Ascending aorta (tissue), 2 donors: Measurements from ENCODE around the gene CNTNAP4. TPM values are rescaled to one million over a fixed set of nuclear protein-coding genes. Genes with fewer than 3 reads are reported as not detected.

Experiments used
- DNase-seq, 2 donors: peaks; one replicate each; pipeline ENCODE4 v3.0.0-alpha.2; 2019; ENCODE audit warnings: low spot score in 2 of 2
- H3K27ac ChIP-seq, 2 donors: fragments of 200-600 bp; sonication (generic); one replicate each; pipeline ENCODE4 v1.5.1; 2016 to 2017; ENCODE audit warnings: mild to moderate bottlenecking in 1 of 2
- H3K27me3 ChIP-seq: fragments of 200-600 bp; sonication (generic); one replicate; pipeline ENCODE4 v1.5.1; 2017
- H3K36me3 ChIP-seq, 2 donors: fragments of 200-600 bp; sonication (generic); one replicate each; pipeline ENCODE4 v1.5.1; 2016
- H3K4me1 ChIP-seq, 2 donors: fragments of 200-600 bp; sonication (generic); one replicate each; pipeline ENCODE4 v1.5.1; 2016 to 2017; ENCODE audit warnings: mild to moderate bottlenecking in 1 of 2
- H3K4me3 ChIP-seq, 2 donors: fragments of 200-600 bp; sonication (generic); one replicate each; pipeline ENCODE4 v1.5.1; 2016 to 2017; ENCODE audit warnings: mild to moderate bottlenecking in 1 of 2
- H3K9me3 ChIP-seq, 2 donors: fragments of 200-600 bp; sonication (generic); one replicate each; pipeline ENCODE4 v1.5.1; 2016
- intact Hi-C: fragments of 100-400 bp; cut with DNase I; formaldehyde crosslinking; loops from one replicate; pipeline ENCODE4 v1.15.1; 2023
- total RNA-seq: library from RNA; depleted of rRNA; stranded (reverse); fragments of >200 nt; gene quantifications from one replicate; pipeline ENCODE4 v1.1.0, GENCODE V29; 2016
- TF ChIP-seq, protein P1 (sequence below), 3 experiments: fragments of 200-600 bp in 2 of 3; fragments of 450-650 bp in 1 of 3; sonication (generic) in 2 of 3; IDR thresholded peaks; one replicate each; pipeline ENCODE4 v1.5.1; 2016 to 2019; ENCODE audit warnings: antibody characterized with exemption in 3 of 3, mild to moderate bottlenecking in 1 of 3, moderate library complexity in 1 of 3

CNTNAP4 gene
- total RNA-seq, 1 donor from 2014 or later, result not detected

DNA sequence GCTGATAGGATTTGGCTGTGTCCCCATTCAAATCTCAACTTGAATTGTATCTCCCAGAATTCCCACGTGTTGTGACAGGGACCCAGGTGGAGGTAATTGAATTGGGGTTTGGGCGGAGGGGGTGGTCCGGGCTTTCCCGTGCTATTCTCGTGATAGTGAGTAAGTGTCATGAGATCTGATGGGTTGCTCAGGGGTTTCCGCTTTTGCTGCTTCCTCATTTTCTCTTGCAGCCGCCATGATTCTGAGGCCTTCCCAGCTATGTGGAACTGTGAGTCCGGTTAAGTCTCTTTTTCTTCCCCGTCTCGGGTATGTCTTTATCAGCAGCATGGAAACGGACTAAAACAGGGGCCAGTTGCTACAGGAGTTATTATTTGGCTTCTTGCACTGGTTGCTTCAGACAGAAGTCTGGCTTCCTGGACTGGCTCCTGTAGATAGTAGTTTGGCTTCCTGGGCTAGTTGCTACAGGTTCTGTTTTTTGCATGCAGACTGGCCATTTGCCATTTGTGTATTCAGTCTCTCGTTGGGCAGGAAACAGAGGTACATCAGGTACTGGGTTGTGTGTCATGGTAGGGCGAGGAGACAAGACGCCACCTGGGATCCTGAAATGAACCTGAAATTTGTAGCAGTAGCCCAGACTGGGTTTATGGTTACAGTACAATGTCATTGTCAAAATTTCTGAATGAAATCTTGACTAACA, 32.6 kb downstream of the CNTNAP4 start:
- TF ChIP-seq, protein P1, sequence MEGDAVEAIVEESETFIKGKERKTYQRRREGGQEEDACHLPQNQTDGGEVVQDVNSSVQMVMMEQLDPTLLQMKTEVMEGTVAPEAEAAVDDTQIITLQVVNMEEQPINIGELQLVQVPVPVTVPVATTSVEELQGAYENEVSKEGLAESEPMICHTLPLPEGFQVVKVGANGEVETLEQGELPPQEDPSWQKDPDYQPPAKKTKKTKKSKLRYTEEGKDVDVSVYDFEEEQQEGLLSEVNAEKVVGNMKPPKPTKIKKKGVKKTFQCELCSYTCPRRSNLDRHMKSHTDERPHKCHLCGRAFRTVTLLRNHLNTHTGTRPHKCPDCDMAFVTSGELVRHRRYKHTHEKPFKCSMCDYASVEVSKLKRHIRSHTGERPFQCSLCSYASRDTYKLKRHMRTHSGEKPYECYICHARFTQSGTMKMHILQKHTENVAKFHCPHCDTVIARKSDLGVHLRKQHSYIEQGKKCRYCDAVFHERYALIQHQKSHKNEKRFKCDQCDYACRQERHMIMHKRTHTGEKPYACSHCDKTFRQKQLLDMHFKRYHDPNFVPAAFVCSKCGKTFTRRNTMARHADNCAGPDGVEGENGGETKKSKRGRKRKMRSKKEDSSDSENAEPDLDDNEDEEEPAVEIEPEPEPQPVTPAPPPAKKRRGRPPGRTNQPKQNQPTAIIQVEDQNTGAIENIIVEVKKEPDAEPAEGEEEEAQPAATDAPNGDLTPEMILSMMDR (IDR thresholded peaks at IDR 0.05), result no peak
- H3K36me3 ChIP-seq, result no peaks in the 10 kb centered on the region
- DNase-seq, result no peak
- intact Hi-C loops, result no loop called here
- no peaks in the 10 kb centered on the region for H3K4me1 ChIP-seq
- H3K27ac ChIP-seq, result no peak overlapping the region
- H3K4me3 ChIP-seq, result no peak overlapping the region
- H3K9me3 ChIP-seq, result no peaks in the 10 kb centered on the region
- H3K27me3 ChIP-seq, result no peaks in the 10 kb centered on the region

DNA sequence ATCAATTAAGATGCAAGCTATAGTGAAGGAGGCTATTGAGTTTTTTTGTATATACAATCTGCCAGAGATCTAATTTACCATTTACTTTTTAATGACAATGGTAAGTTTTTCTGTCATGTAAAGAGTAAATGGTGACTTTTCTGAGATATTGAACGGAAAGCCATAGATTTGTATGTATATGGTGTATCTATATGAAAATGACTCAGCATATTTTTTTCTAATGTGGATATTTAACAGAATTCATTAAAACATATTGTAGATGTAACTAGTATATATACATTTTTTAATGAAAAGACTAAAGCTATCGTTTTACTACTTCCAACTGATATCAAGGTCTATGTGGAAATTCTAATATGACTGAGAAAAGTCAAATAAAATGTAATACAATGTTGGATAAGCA, 34.1 kb downstream of the CNTNAP4 start:
- Histone ChIP-seq H3K4me3 (no peak overlapping the region), H3K36me3 (no peaks in the 10 kb centered on the region), H3K9me3 (no peaks in the 10 kb centered on the region), H3K4me1 (no peaks in the 10 kb centered on the region), H3K27me3 (no peaks in the 10 kb centered on the region), H3K27ac (no peak overlapping the region)
- DNase-seq, result no peak
- intact Hi-C loops, result no loop called here
- TF ChIP-seq, protein P1 (IDR thresholded peaks at IDR 0.05), result no peak

DNA sequence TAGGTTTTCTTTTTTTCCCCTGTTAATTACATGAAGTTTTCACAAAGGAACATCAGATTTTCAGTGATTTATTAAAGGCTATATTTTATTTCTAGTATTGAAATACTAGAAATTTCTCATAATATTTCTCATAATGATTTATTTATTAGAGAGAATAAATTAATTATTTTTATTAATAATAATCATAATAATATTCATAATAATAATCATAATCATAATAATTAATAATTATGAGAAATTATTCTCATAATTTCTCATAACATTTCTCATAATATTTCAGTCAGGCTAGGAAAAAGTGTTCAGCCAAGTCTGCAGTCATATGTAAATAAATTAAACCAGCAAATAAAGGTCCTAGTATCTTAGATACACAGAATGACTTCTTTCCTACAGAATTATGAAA, 41.4 kb downstream of the CNTNAP4 start:
- H3K4me3 ChIP-seq, result no peak overlapping the region
- no peaks in the 10 kb centered on the region for H3K4me1 ChIP-seq
- H3K36me3 ChIP-seq, result no peaks in the 10 kb centered on the region
- H3K27ac ChIP-seq, result no peak overlapping the region
- DNase-seq, result no peak
- H3K27me3 ChIP-seq, result no peaks in the 10 kb centered on the region
- intact Hi-C loops, result no loop called here
- no peaks in the 10 kb centered on the region for H3K9me3 ChIP-seq
- TF ChIP-seq, protein P1 (IDR thresholded peaks at IDR 0.05), result no peak

DNA sequence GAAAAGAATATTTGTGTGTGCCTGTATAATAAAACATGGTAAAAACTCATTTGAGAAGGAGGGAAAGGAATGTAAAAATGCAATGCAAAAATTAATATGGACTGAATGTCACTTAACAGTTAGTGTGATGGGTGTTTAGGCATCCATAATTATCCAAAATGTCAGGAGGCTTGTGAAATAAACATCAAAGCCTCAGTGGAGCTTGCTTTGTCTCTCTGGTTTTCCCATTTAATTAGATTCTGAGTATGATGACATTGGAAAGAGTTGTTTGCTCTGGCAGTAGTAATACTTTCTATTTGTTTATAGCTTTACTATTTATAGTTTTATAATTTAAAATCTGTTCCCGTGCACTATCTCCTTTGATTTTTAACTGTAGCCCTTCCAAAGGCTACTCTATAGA, 51.9 kb downstream of the CNTNAP4 start:
- no peak overlapping the region for H3K4me3 ChIP-seq
- H3K27ac ChIP-seq, result no peak overlapping the region
- no peaks in the 10 kb centered on the region for H3K27me3 ChIP-seq
- no peak for DNase-seq
- no peaks in the 10 kb centered on the region for H3K4me1 ChIP-seq
- intact Hi-C loops, result no loop called here
- no peaks in the 10 kb centered on the region for H3K36me3 ChIP-seq
- TF ChIP-seq, protein P1 (IDR thresholded peaks at IDR 0.05), result no peak
- no peaks in the 10 kb centered on the region for H3K9me3 ChIP-seq

DNA sequence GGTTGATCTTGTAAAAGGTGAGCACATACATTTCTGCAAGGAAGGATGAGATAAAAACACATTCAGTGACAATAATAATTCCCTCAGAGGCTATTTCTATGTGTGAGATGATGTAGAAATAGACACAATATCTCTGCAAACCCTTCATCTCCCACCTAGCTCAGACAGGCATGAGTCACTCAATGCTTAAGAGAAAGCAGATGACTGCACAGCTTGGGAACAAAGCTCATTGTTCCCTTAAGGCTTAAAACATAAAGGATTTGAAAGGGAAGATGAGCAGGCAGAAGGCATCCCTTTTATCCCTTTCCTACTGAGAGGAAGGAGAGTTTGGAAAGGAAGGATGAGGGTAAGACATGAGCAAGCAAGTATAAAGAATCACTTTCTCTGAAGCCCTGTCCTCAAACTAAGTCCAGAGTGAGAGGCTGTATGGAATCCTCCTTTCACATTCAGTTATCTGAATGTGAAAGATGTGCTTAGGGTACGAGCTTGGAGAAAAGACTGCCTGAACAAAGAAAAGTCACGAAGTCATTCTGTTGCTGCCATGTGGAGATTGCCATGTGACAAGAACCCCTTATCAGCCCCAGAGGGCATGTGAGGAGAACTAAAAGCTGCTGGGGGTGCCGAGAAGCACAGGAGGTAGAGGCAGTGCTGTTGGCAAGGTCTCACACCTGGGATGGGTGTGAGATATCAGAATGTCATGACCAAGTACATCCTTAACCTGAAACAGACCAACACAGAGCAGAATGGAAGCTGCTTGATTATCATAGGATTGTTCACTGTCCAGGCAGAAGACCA, 58.2 kb downstream of the CNTNAP4 start:
- Histone ChIP-seq H3K4me3 (no peak overlapping the region), H3K4me1 (no peaks in the 10 kb centered on the region), H3K27ac (no peak overlapping the region), H3K9me3 (no peaks in the 10 kb centered on the region), H3K27me3 (no peaks in the 10 kb centered on the region), H3K36me3 (no peaks in the 10 kb centered on the region)
- TF ChIP-seq, protein P1 (IDR thresholded peaks at IDR 0.05), result no peak
- DNase-seq, result no peak
- intact Hi-C loops, result no loop called here
